Kidney (tissue), 14 donors: ENCODE results near the gene CIAO2B. TPM values are rescaled to one million over a fixed set of nuclear protein-coding genes. Genes with fewer than 3 reads are reported as not detected.

ENCODE experiments used
- DNase-seq, 5 donors: peaks; one replicate each; pipeline ENCODE4 v3.0.0-alpha.2; 2013 to 2020
- FAIRE-seq: peaks from 2 replicates; lab custom pipeline; 2012; peaks lifted over from hg19 to GRCh38; lab: Jason Lieb, UNC
- H3K27ac ChIP-seq, 2 donors: one replicate each; pipeline ENCODE4 v1.7.0; 2013; ENCODE audit warnings: low read depth in 2 of 2, low read length in 2 of 2, inconsistent platforms in 1 of 2
- H3K27me3 ChIP-seq: one replicate; pipeline ENCODE4 v1.7.1; 2013; ENCODE audit warnings: low read length, inconsistent platforms; ENCODE audit not compliant: control insufficient read depth, insufficient read depth
- H3K36me3 ChIP-seq, 3 donors: one replicate each; pipeline versions ENCODE4 v1.7.0 to v1.7.1; 2013; ENCODE audit warnings: low read length in 3 of 3, control low read depth in 1 of 3, inconsistent platforms in 1 of 3; ENCODE audit not compliant: insufficient read depth in 3 of 3, control insufficient read depth in 2 of 3
- H3K4me1 ChIP-seq, 3 donors: one replicate each; pipeline versions ENCODE4 v1.7.0 to v1.7.1; 2013; ENCODE audit warnings: low read length in 3 of 3, inconsistent platforms in 1 of 3, low read depth in 1 of 3; ENCODE audit not compliant: control insufficient read depth in 2 of 3, insufficient read depth in 2 of 3
- H3K4me3 ChIP-seq, 3 donors: one replicate each; pipeline versions ENCODE4 v1.7.0 to v1.8.1; 2013; ENCODE audit warnings: low read length in 3 of 3, control low read depth in 1 of 3, inconsistent platforms in 1 of 3
- H3K9ac ChIP-seq, 3 donors: one replicate each; pipeline versions ENCODE4 v1.7.0 to v1.7.1; 2013; ENCODE audit warnings: low read length in 3 of 3, control low read depth in 1 of 3, inconsistent platforms in 1 of 3
- H3K9me3 ChIP-seq, 3 donors: one replicate each; pipeline versions ENCODE4 v1.7.0 to v1.7.1; 2013; ENCODE audit warnings: low read length in 3 of 3, control low read depth in 1 of 3, inconsistent platforms in 1 of 3; ENCODE audit not compliant: control insufficient read depth in 2 of 3, insufficient read depth in 1 of 3
- CTCF ChIP-seq: IDR thresholded peaks from 3 replicates; pipeline ENCODE4 v1.5.1; 2012; ENCODE audit warnings: mild to moderate bottlenecking, moderate library complexity, borderline replicate concordance; ENCODE audit not compliant: insufficient read depth; ENCODE audit errors: extremely low read depth
- intact Hi-C: fragments of 100-400 bp; cut with DNase I; formaldehyde crosslinking; loops from one replicate; pipeline ENCODE4 v1.11.1; 2022
- polyA plus RNA-seq: library from polyadenylated mRNA; stranded (reverse); fragments of 350-450 nt; fragmentation: Illumina TruSeq; extraction: RNeasy Lipid Tissue Mini Kit (QIAGEN cat#74804); gene quantifications from one replicate; pipeline ENCODE4 v1.2.3, GENCODE V29; 2014; ENCODE audit warnings: low read depth, low replicate concordance; ENCODE audit not compliant: insufficient read depth
- total RNA-seq: library from RNA; stranded (reverse); fragmentation: NEBNext Ultra II Directional; extraction: Animal tissue kit (Norgen Biotek cat#: 25700); gene quantifications from one replicate; pipeline ENCODE4 v1.2.1, GENCODE V29; 2021
- donor health status: control.
- donor health status: control.
- donor health status: control.
- donor health status: control.
- donor health status: control.
- donor health status: DM: yes; HTN: yes; CAD: no.
- donor health status: Normal renal cell carcinoma (clear cell type).

The CIAO2B gene
- total and polyA plus RNA-seq, 2 donors from 2014 or later, result 71.2 to 284 TPM

- no peaks in the 10 kb centered on the region for H3K27me3 ChIP-seq
- intact Hi-C loops, result no loop called here
- no peak for DNase-seq
- H3K27ac ChIP-seq, result peak overlapping the region; percentile 23 to 32
- FAIRE-seq, result no peak
- peaks cover 0 to 29% (median 27%) of the 10 kb centered on the region in 3 donors for H3K4me1 ChIP-seq
- H3K4me3 ChIP-seq, result no peak overlapping the region
- peak overlapping the region in 1 of 3 donors; percentile 16 for H3K9ac ChIP-seq
- no peak for TF ChIP-seq CTCF
- H3K9me3 ChIP-seq, result no peaks in the 10 kb centered on the region
- H3K36me3 ChIP-seq, result no peaks in the 10 kb centered on the region
Measured at GRCh38 chr16:66920924-66921680, 13.1 kb downstream of the CIAO2B start.

- intact Hi-C loops, result no loop called here
- Histone ChIP-seq H3K4me3 (no peak overlapping the region), H3K36me3 (peaks cover 0 to under 1% (median 0%) of the 10 kb centered on the region in 3 donors), H3K27ac (peak overlapping the region; percentile 93), H3K27me3 (no peaks in the 10 kb centered on the region), H3K9me3 (no peaks in the 10 kb centered on the region), H3K4me1 (peaks cover 0 to 32% (median 27%) of the 10 kb centered on the region in 3 donors), H3K9ac (peak overlapping the region in 1 of 3 donors; percentile 63)
- no peak for FAIRE-seq
- DNase-seq, result no peak
- TF ChIP-seq CTCF, result no peak
Measured at GRCh38 chr16:66920299-66920590, 14.0 kb downstream of the CIAO2B start.

GRCh38 chr16:66919569-66920298, 14.5 kb downstream of the CIAO2B start:
- Histone ChIP-seq H3K27ac (peak overlapping the region; percentile 93), H3K9ac (peak overlapping the region in 2 of 3 donors; percentile 49 to 63), H3K36me3 (peaks cover 0 to 5% (median 0%) of the 10 kb centered on the region in 3 donors), H3K27me3 (no peaks in the 10 kb centered on the region), H3K4me3 (peak overlapping the region in 1 of 3 donors; percentile 10), H3K4me1 (peaks cover 0 to 32% (median 27%) of the 10 kb centered on the region in 3 donors), H3K9me3 (no peaks in the 10 kb centered on the region)
- TF ChIP-seq CTCF, result no peak
- intact Hi-C loops, result no loop called here
- FAIRE-seq, result no peak
- DNase-seq, result no peak
